Chondrocyte (in vitro differentiated cells): ENCODE measurements around the gene SIX5. TPM values are rescaled to one million over a fixed set of nuclear protein-coding genes. Genes with fewer than 3 reads are reported as not detected.
A peak's percentile ranks its signal among the peaks of the same experiment; 100 is the strongest.

Source experiments
- DNase-seq: peaks from one replicate; pipeline ENCODE4 v3.0.0; 2021; ENCODE audit warnings: mixed read lengths, low spot score
- H3K27ac Mint-ChIP-seq: one replicate; pipeline ENCODE4 v1.8.0; 2021; ENCODE audit warnings: mild to moderate bottlenecking, moderate library complexity, mixed read lengths; ENCODE audit not compliant: unreplicated experiment
- H3K27me3 Mint-ChIP-seq: 2 replicates; pipeline ENCODE4 v1.8.0; 2021; ENCODE audit warnings: low read depth, mixed read lengths
- H3K36me3 Mint-ChIP-seq: 2 replicates; pipeline ENCODE4 v1.8.0; 2021; ENCODE audit warnings: low read depth, mixed read lengths
- H3K4me1 Mint-ChIP-seq: 2 replicates; pipeline ENCODE4 v1.8.0; 2021; ENCODE audit warnings: low read depth, mild to moderate bottlenecking, mixed read lengths
- H3K4me3 Mint-ChIP-seq: one replicate; pipeline ENCODE4 v1.8.0; 2021; ENCODE audit warnings: mild to moderate bottlenecking, moderate library complexity, mixed read lengths; ENCODE audit not compliant: unreplicated experiment
- H3K9me3 Mint-ChIP-seq: 2 replicates; pipeline ENCODE4 v1.8.0; 2021; ENCODE audit warnings: low read depth, mixed read lengths
- long read RNA-seq: library from polyadenylated mRNA; stranded (forward); transcript quantifications from one replicate; pipeline ENCODE4 v2.0.0, GENCODE V29; 2021
- total RNA-seq: library from RNA; stranded (reverse); gene quantifications from 3 replicates; pipeline ENCODE4 v1.2.1, GENCODE V29; 2021
- TF ChIP-seq, protein P1 (sequence below): fragments of 200-600 bp; sonication (generic); IDR thresholded peaks from 2 replicates; pipeline ENCODE4 v1.5.0; 2021; ENCODE audit warnings: antibody characterized with exemption, mild to moderate bottlenecking, moderate library complexity

SIX5 gene
- 29.3 to 33.8 TPM (median 33.0 TPM) in 3 replicates for total RNA-seq
- long read RNA-seq, transcript SIX5-205 (3 exons, 2,943 nt) = major isoform, 12 of 28 reads
- long read RNA-seq, partial matches to known transcripts = 6 of 28 reads
- long read RNA-seq, other reads (novel, unspliced or antisense) = 7 of 28 reads

DNA sequence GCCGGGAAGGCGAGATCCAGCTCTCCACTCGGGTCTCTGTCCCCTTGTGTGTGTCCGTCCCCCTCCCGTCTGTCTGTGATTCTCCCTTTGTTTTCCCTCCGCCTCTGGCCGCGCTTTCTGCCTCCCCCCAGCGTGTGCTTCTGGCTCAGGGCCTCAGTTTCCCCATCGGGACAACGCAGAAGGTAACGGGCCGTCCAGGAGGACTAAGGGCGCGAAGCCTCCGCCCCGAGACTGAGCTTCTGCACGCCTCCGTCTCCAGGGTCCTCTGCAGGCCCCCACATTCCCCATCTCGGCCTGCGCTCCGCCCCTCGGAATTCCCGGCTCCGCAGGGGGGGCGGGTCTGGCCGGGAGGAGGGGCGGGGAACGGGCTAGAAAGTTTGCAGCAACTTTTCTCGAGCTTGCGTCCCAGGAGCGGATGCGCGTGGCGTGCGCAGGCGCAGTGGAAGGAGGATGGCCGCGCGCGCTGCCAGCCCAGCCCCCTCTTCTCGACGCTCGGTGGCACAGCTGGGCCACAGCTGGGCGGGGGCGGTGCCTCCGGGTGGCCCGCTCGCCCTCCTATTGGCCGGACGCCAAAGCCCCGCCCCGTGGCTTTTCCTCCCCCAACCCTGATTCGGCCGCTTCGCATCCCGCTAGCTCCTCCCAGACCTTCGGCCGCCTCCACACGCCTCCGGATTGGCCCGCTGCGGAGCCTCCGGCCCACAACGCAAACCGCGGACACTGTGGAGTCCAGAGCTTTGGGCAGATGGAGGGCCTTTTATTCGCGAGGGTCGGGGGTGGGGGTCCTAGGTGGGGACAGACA, at the start of gene SIX5:
TSS of gene SIX5 (minus strand) at position 269 of the 799 bp plus-strand sequence. CDS start 408 bp downstream, outside the sequence.
- TF ChIP-seq, protein P1, sequence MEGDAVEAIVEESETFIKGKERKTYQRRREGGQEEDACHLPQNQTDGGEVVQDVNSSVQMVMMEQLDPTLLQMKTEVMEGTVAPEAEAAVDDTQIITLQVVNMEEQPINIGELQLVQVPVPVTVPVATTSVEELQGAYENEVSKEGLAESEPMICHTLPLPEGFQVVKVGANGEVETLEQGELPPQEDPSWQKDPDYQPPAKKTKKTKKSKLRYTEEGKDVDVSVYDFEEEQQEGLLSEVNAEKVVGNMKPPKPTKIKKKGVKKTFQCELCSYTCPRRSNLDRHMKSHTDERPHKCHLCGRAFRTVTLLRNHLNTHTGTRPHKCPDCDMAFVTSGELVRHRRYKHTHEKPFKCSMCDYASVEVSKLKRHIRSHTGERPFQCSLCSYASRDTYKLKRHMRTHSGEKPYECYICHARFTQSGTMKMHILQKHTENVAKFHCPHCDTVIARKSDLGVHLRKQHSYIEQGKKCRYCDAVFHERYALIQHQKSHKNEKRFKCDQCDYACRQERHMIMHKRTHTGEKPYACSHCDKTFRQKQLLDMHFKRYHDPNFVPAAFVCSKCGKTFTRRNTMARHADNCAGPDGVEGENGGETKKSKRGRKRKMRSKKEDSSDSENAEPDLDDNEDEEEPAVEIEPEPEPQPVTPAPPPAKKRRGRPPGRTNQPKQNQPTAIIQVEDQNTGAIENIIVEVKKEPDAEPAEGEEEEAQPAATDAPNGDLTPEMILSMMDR = no peak
- Mint-ChIP-seq H3K36me3 (peaks cover 3% of the 10 kb centered on the region), H3K27me3 (no peaks in the 10 kb centered on the region), H3K4me1 (peaks cover 37% of the 10 kb centered on the region), H3K4me3 (peak within 1 kb of the TSS; percentile 95), H3K27ac (peak within 1 kb of the TSS; percentile 99), H3K9me3 (no peaks in the 10 kb centered on the region)
- peak; percentile 98 for DNase-seq

DNA sequence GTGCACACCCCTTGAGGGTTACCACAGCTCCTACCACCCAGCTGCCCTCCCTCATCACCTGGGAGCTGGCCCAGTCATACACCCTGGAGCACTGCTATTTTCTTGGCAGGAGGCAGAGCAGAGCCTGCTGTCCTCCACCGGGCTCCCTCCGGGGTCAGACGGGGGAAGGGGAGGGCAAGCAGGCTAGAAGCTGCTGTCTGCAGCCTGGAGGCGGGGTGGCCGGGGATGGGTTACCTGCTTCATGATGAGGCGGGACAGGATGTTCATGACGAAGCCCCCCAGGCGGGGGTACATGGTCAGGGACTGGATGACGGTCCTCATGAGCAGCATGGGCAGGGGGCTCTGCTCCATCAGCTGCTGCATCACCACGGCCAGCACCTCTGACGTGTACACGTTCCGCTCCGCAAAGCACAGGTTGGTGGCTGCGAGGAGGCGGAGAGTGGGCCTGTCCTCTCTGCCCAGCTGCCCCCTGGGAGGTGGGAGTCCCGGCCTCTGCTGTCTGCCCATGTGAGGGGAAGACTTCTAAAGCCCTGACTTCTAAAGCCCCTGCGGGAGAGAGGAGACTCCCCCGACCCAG, 48.8 kb upstream of the SIX5 start:
- Mint-ChIP-seq H3K27me3 (no peaks in the 10 kb centered on the region), H3K27ac (peak overlapping the region; percentile 54), H3K4me1 (peaks cover 3% of the 10 kb centered on the region), H3K9me3 (no peaks in the 10 kb centered on the region), H3K36me3 (peaks cover 6% of the 10 kb centered on the region), H3K4me3 (no peak overlapping the region)
- TF ChIP-seq, protein P1 = no peak
- DNase-seq = peak; percentile 89

DNA sequence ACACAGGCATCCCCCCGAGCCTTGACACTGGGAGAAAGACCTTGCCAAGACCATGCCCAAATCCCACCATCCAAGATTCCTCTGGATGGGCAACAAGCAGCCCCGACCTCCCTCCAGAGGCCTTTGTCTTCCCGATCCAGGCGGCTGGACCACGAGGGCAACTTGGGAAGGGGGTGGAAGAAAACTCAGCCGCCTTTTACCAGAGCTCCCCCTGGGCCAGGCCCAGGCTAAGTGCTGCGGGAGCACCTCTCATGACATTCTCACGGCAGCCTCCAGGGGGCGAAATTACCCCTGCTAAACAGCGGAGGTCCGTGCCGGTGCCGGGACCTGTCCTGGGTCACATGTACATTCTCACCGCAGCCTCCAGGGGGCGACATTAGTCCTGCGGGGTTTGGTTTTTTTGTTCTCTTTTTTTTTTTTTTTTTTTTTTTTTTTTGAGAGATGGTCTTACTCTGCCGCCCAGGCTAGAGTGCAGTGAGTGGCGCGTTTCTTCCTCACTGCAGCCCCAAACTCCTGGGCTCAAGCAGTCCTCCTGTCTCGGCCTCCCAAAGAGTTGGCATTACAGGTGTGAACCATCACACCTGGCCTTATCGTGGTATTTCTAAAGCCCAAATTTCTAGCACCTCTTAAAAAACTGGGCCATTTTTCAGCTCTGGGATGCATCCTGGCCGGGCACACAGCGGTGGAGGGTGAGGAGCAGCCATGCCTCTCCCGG, 48.1 kb upstream of the SIX5 start:
- no peak overlapping the region for H3K27ac Mint-ChIP-seq
- no peaks in the 10 kb centered on the region for H3K27me3 Mint-ChIP-seq
- H3K4me1 Mint-ChIP-seq = peaks cover 3% of the 10 kb centered on the region
- no peak overlapping the region for H3K4me3 Mint-ChIP-seq
- TF ChIP-seq, protein P1 = peak; percentile 98
- peak; percentile 97 for DNase-seq
- peaks cover 6% of the 10 kb centered on the region for H3K36me3 Mint-ChIP-seq
- no peaks in the 10 kb centered on the region for H3K9me3 Mint-ChIP-seq

DNA sequence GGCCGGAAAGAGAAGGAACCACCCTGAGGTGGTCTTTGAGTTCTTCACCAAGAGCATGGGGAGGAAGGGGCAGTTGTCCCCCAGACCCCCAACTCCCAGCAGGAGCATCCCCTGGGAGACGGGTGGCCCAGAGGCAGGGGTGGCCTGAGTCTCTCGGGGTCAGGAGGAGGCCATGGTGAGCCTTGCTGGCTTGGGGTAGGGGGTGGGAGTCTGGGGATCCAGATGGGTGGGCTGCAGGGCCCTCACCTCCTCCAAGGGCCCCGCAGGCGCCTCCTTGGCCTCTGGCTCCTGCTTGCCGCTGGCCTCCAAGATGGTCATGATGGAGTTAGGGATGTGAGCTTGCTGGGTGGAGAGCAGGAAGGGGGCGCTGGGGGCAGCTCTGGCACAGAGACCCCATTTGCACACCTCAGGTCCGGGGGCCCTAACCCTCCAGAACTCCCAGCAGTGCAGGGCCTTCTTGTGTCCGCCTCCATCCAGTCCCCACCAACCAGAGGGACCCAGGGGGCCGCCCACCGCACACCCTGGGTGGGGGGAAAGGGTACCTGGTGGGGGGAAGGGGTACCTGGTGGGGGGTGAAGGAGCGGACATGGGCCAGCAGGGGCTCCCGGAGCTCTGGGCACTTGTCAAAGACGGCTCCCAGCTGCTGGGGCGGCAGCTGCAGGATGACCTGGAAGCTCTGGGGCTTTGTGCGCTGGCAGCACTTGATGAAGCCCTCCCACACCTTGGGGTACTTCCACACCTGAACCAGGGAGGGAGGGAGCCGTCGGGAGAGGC, 47.4 kb upstream of the SIX5 start:
- Mint-ChIP-seq H3K4me3 (no peak overlapping the region), H3K9me3 (no peaks in the 10 kb centered on the region)

More for the DNA sequence above, 47.4 kb upstream of the SIX5 start:
- TF ChIP-seq, protein P1 = no peak
- no peaks in the 10 kb centered on the region for H3K27me3 Mint-ChIP-seq
- peak; percentile 79 for DNase-seq
- H3K4me1 Mint-ChIP-seq = peaks cover 3% of the 10 kb centered on the region
- H3K27ac Mint-ChIP-seq = no peak overlapping the region
- H3K36me3 Mint-ChIP-seq = peaks cover 6% of the 10 kb centered on the region
